ENCODE measurements around the gene FBXW12.
"Not testable (repeated sequence)": the region's sequence is repeated elsewhere in the genome, so short reads cannot be mapped to it uniquely, and the experiment has no call there.

- TF ChIP-seq RAD21 (IDR thresholded peaks at IDR 0.05; ENCODE audit: low read length); USF2 (IDR thresholded peaks at IDR 0.05; ENCODE audit: borderline replicate concordance, low read depth, low read length); EP300 (IDR thresholded peaks at IDR 0.05; ENCODE audit: borderline replicate concordance in 1 of 2, low read depth in 1 of 2, low read length in 1 of 2); CTCF (IDR thresholded peaks at IDR 0.05): not testable (repeated sequence)
Observed at GRCh38 chr3:48401434-48401901, 29.4 kb downstream of the FBXW12 start.

All from SK-N-SH (cell line).